Stimulated activated naive CD4-positive, alpha-beta T cell (primary cell): Measurements from ENCODE around the gene SCLY.
"Not testable (repeated sequence)": the region's sequence is repeated elsewhere in the genome, so short reads cannot be mapped to it uniquely, and the experiment has no call there.

Source experiments
- DNase-seq, 6 experiments: peaks; one replicate each; lab custom pipeline; 2025; lab: John Stamatoyannopoulos, UW

The SCLY gene

GRCh38 chr2:238060542-238061314 is at the start of gene SCLY:
SCLY (plus strand) TSS chr2:238061001; CDS start chr2:238061055, 54 bp downstream.
- peak; percentile 92 to 98 (median 94) for DNase-seq

DNA sequence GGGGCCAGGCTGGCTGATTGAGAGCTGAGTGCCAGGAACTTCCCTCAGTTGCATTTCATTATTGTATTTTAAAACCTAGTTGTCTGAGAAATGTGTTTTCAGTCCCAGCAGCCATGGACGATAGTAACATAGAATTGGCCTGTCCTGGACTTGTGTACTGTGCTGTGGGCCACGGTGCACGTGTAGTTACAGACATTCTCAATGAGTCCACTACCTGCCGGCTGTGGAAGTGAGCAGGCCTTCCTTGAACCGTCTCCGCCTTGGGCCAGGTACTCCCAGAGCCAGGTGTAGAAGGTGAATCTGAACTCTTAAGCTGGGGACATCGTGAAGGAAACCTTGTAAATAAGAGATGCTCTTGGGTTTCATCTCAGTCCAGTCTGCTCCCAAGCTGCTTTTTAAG is 47.0 kb upstream of the SCLY start:
- peak in 1 of 6 experiments; percentile 2 for DNase-seq

- DNase-seq = no peak
Measured at GRCh38 chr2:238015705-238016104, 45.1 kb upstream of the SCLY start.

- DNase-seq = no peak
Measured at GRCh38 chr2:238016526-238016925, 44.3 kb upstream of the SCLY start.

- no peak for DNase-seq
Measured at GRCh38 chr2:238019962-238020361, 40.8 kb upstream of the SCLY start.

DNA sequence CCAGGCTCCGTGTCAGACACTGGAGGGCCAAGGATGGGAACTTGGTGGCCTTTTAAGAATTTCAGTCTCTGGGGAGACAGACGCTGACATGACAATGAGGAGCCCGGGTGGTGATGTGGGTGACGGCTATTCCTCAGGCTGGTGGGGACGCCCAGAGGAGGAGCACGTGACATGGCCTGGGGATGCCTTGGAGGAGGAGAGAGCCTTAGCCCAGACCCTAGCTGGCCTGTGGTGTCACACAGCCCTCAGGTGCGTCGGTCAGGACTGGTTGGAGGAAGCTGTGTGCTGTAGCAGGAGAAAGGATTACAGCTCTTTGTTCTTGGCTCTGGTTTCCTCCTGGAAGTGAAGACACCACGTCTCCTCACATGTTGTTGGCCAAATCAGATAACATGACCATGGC is 40.0 kb upstream of the SCLY start:
- DNase-seq = no peak

GRCh38 chr2:238021327-238021726 is 39.5 kb upstream of the SCLY start:
- no peak for DNase-seq

- no peak for DNase-seq
Measured at GRCh38 chr2:238022594-238023157, 38.1 kb upstream of the SCLY start.

- DNase-seq = no peak
Measured at GRCh38 chr2:238023608-238024007, 37.2 kb upstream of the SCLY start.

GRCh38 chr2:238024986-238025385 is 35.8 kb upstream of the SCLY start:
- no peak for DNase-seq

GRCh38 chr2:238025741-238026360 is 35.0 kb upstream of the SCLY start:
- DNase-seq = no peak

- no peak for DNase-seq
Measured at GRCh38 chr2:238027058-238027457, 33.7 kb upstream of the SCLY start.

GRCh38 chr2:238027591-238028415 is 33.0 kb upstream of the SCLY start:
- DNase-seq = no peak

- no peak for DNase-seq
Measured at GRCh38 chr2:238029853-238030252, 30.9 kb upstream of the SCLY start.

GRCh38 chr2:238030422-238031155 is 30.2 kb upstream of the SCLY start:
- no peak for DNase-seq

DNA sequence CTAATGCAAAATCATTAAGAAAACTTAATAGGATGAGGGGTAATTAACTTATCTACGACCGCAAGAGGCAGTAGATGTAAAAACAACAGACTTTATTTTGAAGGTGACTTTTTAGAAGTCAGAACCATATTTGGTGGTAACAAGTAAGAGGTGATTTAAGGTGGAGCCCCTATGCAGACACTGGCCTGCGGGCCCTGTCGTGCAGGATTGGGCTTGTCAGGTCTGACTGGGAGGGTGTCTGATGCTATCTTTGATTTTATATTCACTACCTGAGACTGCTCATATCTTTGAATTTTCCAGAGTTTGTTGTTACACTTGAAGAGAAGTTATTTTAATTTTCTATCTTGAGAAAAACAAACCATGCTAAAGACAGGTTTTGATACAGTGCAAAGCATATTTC is 29.1 kb upstream of the SCLY start:
- DNase-seq = peak in 1 of 6 experiments; percentile 8

DNA sequence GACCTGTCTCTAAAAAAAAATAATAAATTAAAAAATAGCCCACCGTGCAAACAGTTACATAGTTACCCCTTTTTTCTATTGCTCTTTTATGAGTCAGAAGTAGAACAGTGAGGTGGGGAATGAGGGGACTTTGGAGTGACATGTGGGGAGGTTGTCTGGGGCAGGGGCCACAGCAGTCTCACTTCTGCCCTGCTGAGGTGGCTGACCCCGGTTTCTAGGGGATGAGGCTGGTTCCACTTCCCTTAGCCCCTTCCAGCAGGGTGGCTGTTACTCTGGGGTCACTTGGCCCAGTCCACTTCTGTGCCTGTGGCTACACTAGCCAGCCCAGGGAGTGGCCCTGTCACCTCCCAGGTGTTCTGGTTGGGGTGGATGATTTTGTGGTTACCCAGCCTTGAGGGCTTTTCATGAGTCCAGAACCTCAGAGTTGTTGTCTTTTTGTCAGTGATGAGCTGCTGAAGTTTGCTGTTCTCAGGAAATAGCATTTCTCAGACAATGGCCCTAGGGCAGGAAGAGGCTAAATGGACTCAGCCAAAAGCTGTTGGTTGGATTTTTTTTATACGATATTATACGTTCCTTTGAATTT is 28.0 kb upstream of the SCLY start:
- DNase-seq = no peak

DNA sequence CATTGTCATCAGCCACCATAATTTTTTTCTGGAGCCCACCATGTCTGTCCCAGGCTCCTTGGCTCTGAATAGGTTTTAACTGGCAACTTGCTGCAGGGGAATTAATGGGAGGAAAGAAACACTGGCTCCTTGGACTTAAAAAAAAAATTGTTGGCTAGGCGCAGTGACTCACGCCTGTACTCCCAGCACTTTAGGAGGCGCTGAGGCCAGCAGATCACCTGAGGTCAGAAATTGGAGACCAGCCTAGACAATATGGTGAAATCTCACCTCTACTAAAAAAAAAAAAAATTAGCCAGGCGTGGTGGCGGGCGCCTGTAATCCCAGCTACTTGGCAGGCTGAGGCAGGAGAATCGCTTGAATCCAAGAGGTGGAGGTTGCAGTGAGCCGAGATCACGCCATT is 26.8 kb upstream of the SCLY start:
- not testable (repeated sequence) for DNase-seq

DNA sequence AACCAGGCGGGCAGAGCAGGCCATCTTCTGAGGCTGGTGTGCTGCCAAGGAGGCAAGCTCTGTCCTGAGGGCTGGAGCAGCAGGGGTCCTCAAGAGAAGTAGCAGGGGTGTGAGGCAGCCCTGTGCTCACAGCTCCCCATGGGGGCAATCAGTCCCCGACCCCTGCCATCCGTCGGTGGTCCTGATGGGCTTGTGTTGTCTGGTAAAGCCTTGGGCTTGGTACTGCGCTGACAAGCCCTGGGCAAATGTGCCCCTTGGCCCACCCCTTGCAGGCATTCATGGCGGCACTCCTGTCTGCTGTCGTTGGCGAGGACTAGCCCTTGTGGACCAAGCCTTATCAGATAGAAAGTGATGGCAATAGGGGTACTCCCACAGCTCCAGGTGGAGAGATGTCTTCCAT is 22.6 kb upstream of the SCLY start:
- no peak for DNase-seq

- DNase-seq = no peak
Measured at GRCh38 chr2:238039151-238039550, 21.6 kb upstream of the SCLY start.

DNA sequence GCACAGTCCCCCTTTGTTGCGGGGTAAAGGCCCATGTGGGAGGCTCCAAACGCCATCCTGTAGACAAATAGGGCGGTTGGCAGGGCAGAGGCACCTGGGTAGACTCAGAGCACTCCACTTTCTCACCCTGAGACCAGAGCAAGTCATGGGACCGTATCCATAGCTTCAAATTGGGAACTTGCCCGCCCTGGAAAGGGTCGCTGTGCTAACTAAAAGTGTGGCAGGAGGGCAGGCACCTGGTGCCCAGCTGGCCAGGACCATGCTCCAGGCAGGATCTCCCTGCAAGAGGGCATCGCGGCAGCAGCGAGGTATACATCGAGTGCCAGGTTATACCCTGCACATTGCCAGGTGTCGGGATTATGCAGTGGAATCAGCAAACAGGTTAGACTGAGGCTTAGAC is 20.8 kb upstream of the SCLY start:
- no peak for DNase-seq
